ENCODE measurements around the gene FAM120A. TPM values are rescaled to one million over a fixed set of nuclear protein-coding genes. Genes with fewer than 3 reads are reported as not detected.

FAM120A gene
- total RNA-seq, 6 experiments from 2014 or later = 61.9 to 92.1 (median 76.0) TPM

DNA sequence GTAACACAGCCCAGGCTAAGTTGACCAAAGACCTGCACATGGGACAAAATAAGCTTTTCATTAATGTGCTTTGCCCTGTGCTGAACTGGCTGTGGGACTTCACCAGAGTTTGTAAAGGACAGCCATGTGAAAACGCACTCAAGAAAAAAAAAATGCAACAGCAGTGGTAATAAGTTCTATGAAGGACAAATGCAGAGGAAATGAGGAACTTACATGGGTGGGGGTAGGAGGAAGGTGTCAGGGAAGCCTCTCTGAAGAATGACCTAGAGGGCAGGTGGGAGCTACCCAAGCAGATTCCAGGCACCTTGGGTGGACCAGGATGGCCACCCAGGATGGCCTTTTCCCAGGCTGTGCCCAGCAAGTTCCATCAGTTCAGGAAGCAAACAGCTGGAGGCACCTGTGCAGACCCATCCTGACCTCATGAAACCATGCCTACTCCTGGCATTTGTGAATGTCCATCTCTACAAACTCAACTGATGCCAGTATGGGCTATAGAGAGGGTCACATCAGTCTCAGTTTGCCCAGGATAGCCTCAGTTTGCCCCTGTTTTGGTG is 118.2 kb downstream of the FAM120A start:
- Histone ChIP-seq H3K9me3 (no peaks in the 10 kb centered on the region), H3K27me3 (no peaks in the 10 kb centered on the region), H3K27ac (no peak overlapping the region), H3K4me3 (no peak overlapping the region), H3K4me1 (peaks cover 0 to 15% (median 4%) of the 10 kb centered on the region in 4 donors), H3K36me3 (peaks cover 0 to 7% (median 0%) of the 10 kb centered on the region in 4 donors)
- DNase-seq = no peak
- 73% methylated on average over 1 of the region's 1 CpG for WGBS (ENCODE audit: insufficient coverage, low coverage, low lambda C conversion rate, missing lambda C conversion rate)
- intact Hi-C loops (cut with DNase I) = no loop called here
- TF ChIP-seq, protein P1, sequence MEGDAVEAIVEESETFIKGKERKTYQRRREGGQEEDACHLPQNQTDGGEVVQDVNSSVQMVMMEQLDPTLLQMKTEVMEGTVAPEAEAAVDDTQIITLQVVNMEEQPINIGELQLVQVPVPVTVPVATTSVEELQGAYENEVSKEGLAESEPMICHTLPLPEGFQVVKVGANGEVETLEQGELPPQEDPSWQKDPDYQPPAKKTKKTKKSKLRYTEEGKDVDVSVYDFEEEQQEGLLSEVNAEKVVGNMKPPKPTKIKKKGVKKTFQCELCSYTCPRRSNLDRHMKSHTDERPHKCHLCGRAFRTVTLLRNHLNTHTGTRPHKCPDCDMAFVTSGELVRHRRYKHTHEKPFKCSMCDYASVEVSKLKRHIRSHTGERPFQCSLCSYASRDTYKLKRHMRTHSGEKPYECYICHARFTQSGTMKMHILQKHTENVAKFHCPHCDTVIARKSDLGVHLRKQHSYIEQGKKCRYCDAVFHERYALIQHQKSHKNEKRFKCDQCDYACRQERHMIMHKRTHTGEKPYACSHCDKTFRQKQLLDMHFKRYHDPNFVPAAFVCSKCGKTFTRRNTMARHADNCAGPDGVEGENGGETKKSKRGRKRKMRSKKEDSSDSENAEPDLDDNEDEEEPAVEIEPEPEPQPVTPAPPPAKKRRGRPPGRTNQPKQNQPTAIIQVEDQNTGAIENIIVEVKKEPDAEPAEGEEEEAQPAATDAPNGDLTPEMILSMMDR (IDR thresholded peaks at IDR 0.05) = no peak
- no peak for TF ChIP-seq POLR2A (IDR thresholded peaks at IDR 0.05)
- no peak for ATAC-seq

DNA sequence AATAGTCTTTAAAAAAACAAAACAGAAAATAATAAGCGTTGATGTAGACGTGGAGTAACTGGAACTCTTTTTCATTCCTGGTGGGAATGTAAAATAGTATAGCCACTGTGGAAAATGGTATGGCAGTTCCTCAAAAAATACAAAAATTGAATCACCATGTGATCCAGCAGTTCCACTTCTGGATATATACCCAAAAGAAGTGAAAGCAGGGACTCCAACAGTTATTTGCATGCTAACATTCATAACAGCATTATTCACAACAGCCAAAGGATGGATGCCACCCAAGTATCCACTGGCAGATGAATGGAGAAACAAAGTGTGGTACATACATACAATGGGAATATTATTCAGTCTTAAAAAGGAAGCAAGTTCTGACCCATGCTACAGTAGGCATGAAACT is 120.7 kb downstream of the FAM120A start:
- intact Hi-C loops (cut with DNase I) = no loop called here
- no peaks in the 10 kb centered on the region for H3K27me3 ChIP-seq
- peaks cover 0 to 10% (median 5%) of the 10 kb centered on the region in 4 donors for H3K4me1 ChIP-seq
- no peaks in the 10 kb centered on the region for H3K36me3 ChIP-seq
- DNase-seq (no peak), ATAC-seq (no peak)
- H3K9me3 ChIP-seq = no peaks in the 10 kb centered on the region
- no peak overlapping the region for H3K27ac ChIP-seq
- 81% methylated on average over 2 of the region's 2 CpGs for WGBS (ENCODE audit: insufficient coverage, low coverage, low lambda C conversion rate, missing lambda C conversion rate)
- no peak overlapping the region for H3K4me3 ChIP-seq
- TF ChIP-seq POLR2A (IDR thresholded peaks at IDR 0.05) = no peak
- TF ChIP-seq, protein P1 (IDR thresholded peaks at IDR 0.05) = no peak

DNA sequence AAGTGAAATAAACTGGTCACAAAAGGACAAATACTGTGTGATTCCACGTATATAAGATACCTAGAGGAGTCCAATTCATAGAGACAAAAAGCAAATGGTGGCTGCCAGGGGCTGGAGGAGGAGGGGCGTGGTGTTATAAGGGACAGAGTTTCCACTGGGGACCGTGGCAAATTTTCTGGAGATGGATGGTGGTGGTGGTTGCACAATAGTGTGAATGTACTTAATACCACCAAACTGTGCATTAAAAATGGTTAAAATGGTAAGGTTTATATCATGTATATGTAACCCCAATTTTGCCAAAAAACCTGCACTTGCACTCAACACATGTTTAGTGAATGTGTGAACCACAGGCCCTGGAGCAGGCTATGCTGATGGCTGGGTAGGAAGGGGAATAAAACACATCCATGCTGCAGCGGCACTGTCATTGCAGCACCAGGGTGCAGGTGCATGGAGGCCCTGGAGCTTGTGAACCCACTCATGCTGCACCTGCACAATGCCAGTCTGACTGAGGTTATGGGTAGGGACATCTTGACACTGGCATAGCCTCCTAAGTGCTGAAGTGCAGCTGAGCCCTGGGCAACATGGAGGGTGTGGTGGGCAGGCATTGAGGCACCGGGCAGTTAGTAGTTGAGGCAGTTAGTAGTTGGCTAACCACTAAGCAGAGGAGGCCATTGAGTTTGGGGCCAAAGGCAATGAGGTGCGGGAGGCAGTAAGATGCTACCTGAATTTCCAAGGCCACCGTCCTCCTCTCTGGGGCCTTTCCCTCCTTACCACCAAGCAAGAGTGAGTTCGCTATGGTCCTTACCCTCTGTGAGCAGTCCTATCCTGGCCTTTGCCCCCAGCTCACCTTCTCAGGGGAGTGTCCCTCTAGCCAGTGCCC is 121.4 kb downstream of the FAM120A start:
- no peak for TF ChIP-seq POLR2A (IDR thresholded peaks at IDR 0.05)
- TF ChIP-seq, protein P1 (IDR thresholded peaks at IDR 0.05) = no peak
- no peaks in the 10 kb centered on the region for H3K27me3 ChIP-seq
- H3K27ac ChIP-seq = no peak overlapping the region
- no peaks in the 10 kb centered on the region for H3K36me3 ChIP-seq
- no peak overlapping the region for H3K4me3 ChIP-seq
- peaks cover 0 to 9% (median 4%) of the 10 kb centered on the region in 4 donors for H3K4me1 ChIP-seq
- ATAC-seq (no peak), DNase-seq (no peak)
- H3K9me3 ChIP-seq = no peaks in the 10 kb centered on the region
- intact Hi-C loops (cut with DNase I) = no loop called here
- WGBS (ENCODE audit: insufficient coverage, low coverage, low lambda C conversion rate, missing lambda C conversion rate) = 91% methylated on average over 4 of the region's 8 CpGs

- no peaks in the 10 kb centered on the region for H3K9me3 ChIP-seq
- H3K4me1 ChIP-seq = peaks cover 0 to 14% (median 6%) of the 10 kb centered on the region in 4 donors
- no peaks in the 10 kb centered on the region for H3K36me3 ChIP-seq
- TF ChIP-seq, protein P1 (IDR thresholded peaks at IDR 0.05) = no peak
- TF ChIP-seq POLR2A (IDR thresholded peaks at IDR 0.05) = no peak
- DNase-seq (no peak), ATAC-seq (no peak)
- WGBS (ENCODE audit: insufficient coverage, low coverage, low lambda C conversion rate, missing lambda C conversion rate) = 93% methylated on average over 3 of the region's 3 CpGs
- no peak overlapping the region for H3K4me3 ChIP-seq
- H3K27ac ChIP-seq = no peak overlapping the region
- intact Hi-C loops (cut with DNase I) = no loop called here
- H3K27me3 ChIP-seq = no peaks in the 10 kb centered on the region
These were observed 122.0 kb downstream of the FAM120A start for GRCh38 chr9:93573516-93573828.
